Measurements from ENCODE around the gene RAD1. TPM values are rescaled to one million over a fixed set of nuclear protein-coding genes. Genes with fewer than 3 reads are reported as not detected.

The RAD1 gene
- total RNA-seq, 4 donors from 2014 or later = 7.8 to 21.2 (median 18.1) TPM

- Histone ChIP-seq H3K4me3 (peak overlapping the region; percentile 74 to 96 (median 88)), H3K4me1 (peaks cover 20 to 23% of the 10 kb centered on the region in 2 donors), H3K36me3 (peaks cover 0 to 31% of the 10 kb centered on the region in 2 donors), H3K9me3 (no peaks in the 10 kb centered on the region), H3K27ac (peak overlapping the region; percentile 78 to 92 (median 84)), H3K27me3 (no peaks in the 10 kb centered on the region)
- ATAC-seq (peak; percentile 21 to 46), DNase-seq (no peak)
- intact Hi-C loops (cut with DNase I; ENCODE audit: low total_unique reads) (loop anchor here (1.0 to 5.0 kb wide), 2 partner anchors 13 to 909 kb away; partner anchors contain the start of genes AMACR and DNAJC21), in situ Hi-C loops (cut with MboI; ENCODE audit: low sequenced_read_pairs in 4 of 4) (loop anchor here in 2 of 4 donors (25.0 kb wide), 1 partner anchor 904 kb away; the partner anchor contains the start of gene AMACR (in 2 of the 2))
- no peak for TF ChIP-seq POLR2A (IDR thresholded peaks at IDR 0.05)
- TF ChIP-seq CTCF (IDR thresholded peaks at IDR 0.05 in 4 of 5, conservative IDR thresholded peaks at IDR 0.05 in 1 of 5) = no peak
These were observed 520 bp upstream of the RAD1 start for GRCh38 chr5:34915856-34916192.

GRCh38 chr5:34914671-34915138, 599 bp downstream of the RAD1 start:
- intact Hi-C loops (cut with DNase I; ENCODE audit: low total_unique reads) = loop anchor here (1.0 to 5.0 kb wide), 2 partner anchors 15 to 907 kb away; partner anchors contain the start of genes AMACR and DNAJC21

GRCh38 chr5:34913072-34913471, 2.2 kb downstream of the RAD1 start:
- Histone ChIP-seq H3K4me1 (peaks cover 20 to 23% of the 10 kb centered on the region in 2 donors), H3K27ac (no peak overlapping the region), H3K36me3 (peaks cover 0 to 38% of the 10 kb centered on the region in 2 donors), H3K27me3 (no peaks in the 10 kb centered on the region), H3K9me3 (no peaks in the 10 kb centered on the region), H3K4me3 (no peak overlapping the region)
- intact Hi-C loops (cut with DNase I; ENCODE audit: low total_unique reads) = no loop called here
- TF ChIP-seq CTCF (IDR thresholded peaks at IDR 0.05 in 4 of 5, conservative IDR thresholded peaks at IDR 0.05 in 1 of 5) = no peak
- no peak for TF ChIP-seq POLR2A (IDR thresholded peaks at IDR 0.05)
- ATAC-seq (no peak), DNase-seq (no peak)
- in situ Hi-C loops (cut with MboI; ENCODE audit: low sequenced_read_pairs in 4 of 4) = loop anchor here in 2 of 4 donors (25.0 kb wide), 1 partner anchor 901 kb away; the partner anchor contains the start of gene AMACR (in 2 of the 2)

More at GRCh38 chr5:34914671-34915138, 599 bp downstream of the RAD1 start:
- in situ Hi-C loops (cut with MboI; ENCODE audit: low sequenced_read_pairs in 4 of 4) = loop anchor here in 2 of 4 donors (25.0 kb wide), 1 partner anchor 902 kb away; the partner anchor contains the start of gene AMACR (in 2 of the 2)
- peak; percentile 2 to 4 for ATAC-seq
- Histone ChIP-seq H3K4me1 (peaks cover 20 to 23% of the 10 kb centered on the region in 2 donors), H3K27me3 (no peaks in the 10 kb centered on the region), H3K4me3 (peak overlapping the region; percentile 74 to 96 (median 88)), H3K27ac (peak overlapping the region; percentile 78 to 92 (median 84)), H3K36me3 (peaks cover 0 to 29% of the 10 kb centered on the region in 2 donors), H3K9me3 (no peaks in the 10 kb centered on the region)
- DNase-seq = peak; percentile 2 to 30
- TF ChIP-seq CTCF (IDR thresholded peaks at IDR 0.05 in 4 of 5, conservative IDR thresholded peaks at IDR 0.05 in 1 of 5) (no peak), POLR2A (IDR thresholded peaks at IDR 0.05) (no peak)

- DNase-seq (no peak), ATAC-seq (no peak)
- H3K36me3 ChIP-seq = peaks cover 0 to 33% of the 10 kb centered on the region in 2 donors
- intact Hi-C loops (cut with DNase I; ENCODE audit: low total_unique reads) (no loop called here), in situ Hi-C loops (cut with MboI; ENCODE audit: low sequenced_read_pairs in 4 of 4) (loop anchor here in 2 of 4 donors (10.0 to 25.0 kb wide), 2 partner anchors 381 to 893 kb away; partner anchors contain the start of gene AMACR (in 2 of the 2))
- no peaks in the 10 kb centered on the region for H3K27me3 ChIP-seq
- no peak overlapping the region for H3K4me3 ChIP-seq
- no peaks in the 10 kb centered on the region for H3K4me1 ChIP-seq
- TF ChIP-seq CTCF (IDR thresholded peaks at IDR 0.05 in 4 of 5, conservative IDR thresholded peaks at IDR 0.05 in 1 of 5) = peak in 1 of 5 experiments; percentile 15
- no peak for TF ChIP-seq POLR2A (IDR thresholded peaks at IDR 0.05)
- H3K9me3 ChIP-seq = no peaks in the 10 kb centered on the region
- H3K27ac ChIP-seq = no peak overlapping the region
These were observed 9.7 kb downstream of the RAD1 start for GRCh38 chr5:34905564-34905963.

Measured in gastrocnemius medialis (tissue), 4 donors.